ENCODE data around the gene RAB41. TPM values are rescaled to one million over a fixed set of nuclear protein-coding genes. Genes with fewer than 3 reads are reported as not detected.

Gene RAB41
- total RNA-seq, 1 experiment from 2014 or later = not detected

- Mint-ChIP-seq H3K4me3 (no peak overlapping the region), H3K36me3 (ENCODE audit: insufficient read depth in 1 of 3, low read depth in 3 of 3) (peaks cover 26 to 65% (median 56%) of the 10 kb centered on the region in 3 experiments), H3K9me3 (peaks cover 48 to 51% of the 10 kb centered on the region in 2 experiments), H3K4me1 (no peaks in the 10 kb centered on the region), H3K27me3 (ENCODE audit: low read depth) (no peaks in the 10 kb centered on the region), H3K27ac (no peak overlapping the region)
- H2BK20ac ChIP-seq (ENCODE audit: low read depth, low read length, poor library complexity, severe bottlenecking) = no peak overlapping the region
- no peak overlapping the region for H3K4ac ChIP-seq (ENCODE audit: low read depth, low read length)
- H3K27ac ChIP-seq (ENCODE audit: insufficient read length, low read depth, low read length) = no peak overlapping the region
- no peak overlapping the region for H3K4me2 ChIP-seq (ENCODE audit: insufficient read depth, insufficient read length, low read length)
- no peak overlapping the region for H2AK5ac ChIP-seq (ENCODE audit: insufficient read length, low read length)
- no peak overlapping the region for H2AFZ ChIP-seq (ENCODE audit: low read length)
- WGBS (ENCODE audit: extremely low coverage, insufficient read length, low lambda C conversion rate) = no CpG with 5 or more reads among the region's 3 CpGs
- no peak overlapping the region for H3T11ph ChIP-seq (ENCODE audit: low read length)
- TF ChIP-seq, protein P1, sequence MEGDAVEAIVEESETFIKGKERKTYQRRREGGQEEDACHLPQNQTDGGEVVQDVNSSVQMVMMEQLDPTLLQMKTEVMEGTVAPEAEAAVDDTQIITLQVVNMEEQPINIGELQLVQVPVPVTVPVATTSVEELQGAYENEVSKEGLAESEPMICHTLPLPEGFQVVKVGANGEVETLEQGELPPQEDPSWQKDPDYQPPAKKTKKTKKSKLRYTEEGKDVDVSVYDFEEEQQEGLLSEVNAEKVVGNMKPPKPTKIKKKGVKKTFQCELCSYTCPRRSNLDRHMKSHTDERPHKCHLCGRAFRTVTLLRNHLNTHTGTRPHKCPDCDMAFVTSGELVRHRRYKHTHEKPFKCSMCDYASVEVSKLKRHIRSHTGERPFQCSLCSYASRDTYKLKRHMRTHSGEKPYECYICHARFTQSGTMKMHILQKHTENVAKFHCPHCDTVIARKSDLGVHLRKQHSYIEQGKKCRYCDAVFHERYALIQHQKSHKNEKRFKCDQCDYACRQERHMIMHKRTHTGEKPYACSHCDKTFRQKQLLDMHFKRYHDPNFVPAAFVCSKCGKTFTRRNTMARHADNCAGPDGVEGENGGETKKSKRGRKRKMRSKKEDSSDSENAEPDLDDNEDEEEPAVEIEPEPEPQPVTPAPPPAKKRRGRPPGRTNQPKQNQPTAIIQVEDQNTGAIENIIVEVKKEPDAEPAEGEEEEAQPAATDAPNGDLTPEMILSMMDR (conservative IDR thresholded peaks at IDR 0.05) = no peak
- H4K91ac ChIP-seq (ENCODE audit: insufficient read length, low read depth, low read length) = no peak overlapping the region
- no peaks in the 10 kb centered on the region for H4K20me1 ChIP-seq (ENCODE audit: control insufficient read depth, insufficient read depth, insufficient read length)
- H3K9me3 ChIP-seq (ENCODE audit: control insufficient read depth, low read depth, low read length) = peaks cover 17% of the 10 kb centered on the region
- H2BK120ac ChIP-seq (ENCODE audit: low read depth, low read length, poor library complexity, severe bottlenecking) = no peak overlapping the region
- no peaks in the 10 kb centered on the region for H3K79me2 ChIP-seq (ENCODE audit: insufficient read depth, low read length)
- no peak overlapping the region for H2BK12ac ChIP-seq (ENCODE audit: insufficient read length, low read depth, low read length)
- H3K27me3 ChIP-seq (ENCODE audit: insufficient read depth, low read length) = no peaks in the 10 kb centered on the region
- H3K9ac ChIP-seq (ENCODE audit: extremely low read depth, insufficient read length, low read length) = no peak overlapping the region
- H4K8ac ChIP-seq (replicated peaks; ENCODE audit: insufficient read length, low read depth, low read length) = no peak overlapping the region
- H3K18ac ChIP-seq (ENCODE audit: insufficient read length, low read depth, low read length) = no peak overlapping the region
- H3K56ac ChIP-seq (ENCODE audit: insufficient read length, low read depth, low read length) = no peak overlapping the region
- no peak overlapping the region for H4K5ac ChIP-seq (ENCODE audit: insufficient read length, low read depth, low read length)
- no peak overlapping the region for H2BK5ac ChIP-seq (ENCODE audit: insufficient read length, low read length)
- no peak for DNase-seq
- no peak overlapping the region for H3K23ac ChIP-seq (ENCODE audit: insufficient read length, low read depth, low read length)
- H3K79me1 ChIP-seq (ENCODE audit: insufficient read depth, low read depth, low read length, poor library complexity, severe bottlenecking) = no peaks in the 10 kb centered on the region
- H3K14ac ChIP-seq (ENCODE audit: insufficient read depth, low read length) = no peak overlapping the region
- no peaks in the 10 kb centered on the region for H3K23me2 ChIP-seq (ENCODE audit: insufficient read length, low read depth, low read length, poor library complexity, severe bottlenecking)
- no peak overlapping the region for H2BK15ac ChIP-seq (ENCODE audit: low read depth, low read length)
- no peaks in the 10 kb centered on the region for H3K4me1 ChIP-seq (ENCODE audit: insufficient read depth, low read length)
These were observed 19.7 kb downstream of the RAB41 start for GRCh38 chrX:70301716-70302115.
